ENCODE results near the gene RPUSD2.

DNA sequence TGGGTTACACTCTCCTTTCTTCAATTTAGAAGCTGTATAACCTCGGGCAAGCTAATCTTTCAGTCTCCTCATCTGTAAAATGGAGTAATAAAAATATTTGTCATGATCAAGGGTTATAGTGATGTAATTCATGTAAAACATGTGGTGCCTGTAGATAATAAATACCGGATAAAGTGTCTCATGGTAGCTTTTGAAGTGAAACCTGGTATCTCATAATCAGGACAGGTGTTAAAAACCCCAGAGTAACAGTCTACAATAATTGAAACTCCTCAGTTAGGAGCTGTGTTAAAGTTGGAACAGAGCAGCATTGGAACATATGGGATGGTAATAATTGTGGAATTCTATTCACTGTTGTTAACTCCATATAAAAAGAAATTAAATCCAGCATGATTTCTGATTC lies 24.1 kb downstream of the RPUSD2 start:
- no peak for TF ChIP-seq EZH2 (IDR thresholded peaks at IDR 0.05; ENCODE audit: borderline replicate concordance, low read length)
- TF ChIP-seq, protein P1, sequence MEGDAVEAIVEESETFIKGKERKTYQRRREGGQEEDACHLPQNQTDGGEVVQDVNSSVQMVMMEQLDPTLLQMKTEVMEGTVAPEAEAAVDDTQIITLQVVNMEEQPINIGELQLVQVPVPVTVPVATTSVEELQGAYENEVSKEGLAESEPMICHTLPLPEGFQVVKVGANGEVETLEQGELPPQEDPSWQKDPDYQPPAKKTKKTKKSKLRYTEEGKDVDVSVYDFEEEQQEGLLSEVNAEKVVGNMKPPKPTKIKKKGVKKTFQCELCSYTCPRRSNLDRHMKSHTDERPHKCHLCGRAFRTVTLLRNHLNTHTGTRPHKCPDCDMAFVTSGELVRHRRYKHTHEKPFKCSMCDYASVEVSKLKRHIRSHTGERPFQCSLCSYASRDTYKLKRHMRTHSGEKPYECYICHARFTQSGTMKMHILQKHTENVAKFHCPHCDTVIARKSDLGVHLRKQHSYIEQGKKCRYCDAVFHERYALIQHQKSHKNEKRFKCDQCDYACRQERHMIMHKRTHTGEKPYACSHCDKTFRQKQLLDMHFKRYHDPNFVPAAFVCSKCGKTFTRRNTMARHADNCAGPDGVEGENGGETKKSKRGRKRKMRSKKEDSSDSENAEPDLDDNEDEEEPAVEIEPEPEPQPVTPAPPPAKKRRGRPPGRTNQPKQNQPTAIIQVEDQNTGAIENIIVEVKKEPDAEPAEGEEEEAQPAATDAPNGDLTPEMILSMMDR (IDR thresholded peaks at IDR 0.05; ENCODE audit: low read length), result no peak

Data from OCI-LY1 (cell line).